GM23338 (cell line): ENCODE measurements around the gene RABL6. TPM values are rescaled to one million over a fixed set of nuclear protein-coding genes. Genes with fewer than 3 reads are reported as not detected.

Experiments used
- ATAC-seq: fragments of 200-7000 bp; cut with Tn5 transposase; 3 replicates; pipeline ENCODE4 v1.9.1; 2020
- DNase-seq: peaks from one replicate; pipeline ENCODE4 v3.0.0-alpha.2; 2015; ENCODE audit warnings: low spot score
- H2AFZ ChIP-seq: fragments of 200-600 bp; sonication (generic); 2 replicates; pipeline ENCODE4 v1.8.0; 2016; ENCODE audit warnings: antibody characterized with exemption, mild to moderate bottlenecking, moderate library complexity
- H3F3A ChIP-seq: fragments of 200-600 bp; sonication (generic); replicated peaks from 2 replicates; pipeline ENCODE4 v1.8.0; 2017; ENCODE audit warnings: antibody characterized with exemption, mixed run types, low read depth
- H3K27ac ChIP-seq: fragments of 200-600 bp; sonication (generic); 2 replicates; pipeline ENCODE4 v1.6.1; 2016; ENCODE audit warnings: low read depth
- H3K27me3 ChIP-seq: fragments of 200-600 bp; sonication (generic); 2 replicates; pipeline ENCODE4 v1.8.0; 2016; ENCODE audit warnings: mild to moderate bottlenecking, mixed run types, moderate library complexity; ENCODE audit not compliant: insufficient read depth
- H3K36me3 ChIP-seq: fragments of 200-600 bp; sonication (generic); 2 replicates; pipeline ENCODE4 v1.8.0; 2016; ENCODE audit warnings: mild to moderate bottlenecking; ENCODE audit not compliant: insufficient read depth
- H3K4me1 ChIP-seq: fragments of 200-600 bp; sonication (generic); 2 replicates; pipeline ENCODE4 v1.8.0; 2016; ENCODE audit warnings: mild to moderate bottlenecking, moderate library complexity; ENCODE audit not compliant: insufficient read depth
- H3K4me2 ChIP-seq: fragments of 200-600 bp; sonication (generic); 2 replicates; pipeline ENCODE4 v1.7.1; 2017; ENCODE audit warnings: mixed run types
- H3K4me3 ChIP-seq: fragments of 200-600 bp; sonication (generic); 2 replicates; pipeline ENCODE4 v1.6.1; 2016; ENCODE audit warnings: mixed run types
- H3K79me2 ChIP-seq: fragments of 200-600 bp; sonication (generic); replicated peaks from 2 replicates; pipeline ENCODE4 v1.8.0; 2017; ENCODE audit warnings: mild to moderate bottlenecking; ENCODE audit not compliant: insufficient read depth
- H3K9me2 ChIP-seq: fragments of 200-600 bp; sonication (generic); 2 replicates; pipeline ENCODE4 v1.8.0; 2017; ENCODE audit not compliant: insufficient read depth
- H4K20me1 ChIP-seq: fragments of 200-600 bp; sonication (generic); replicated peaks from 2 replicates; pipeline ENCODE4 v1.8.0; 2017; ENCODE audit warnings: mild to moderate bottlenecking; ENCODE audit not compliant: insufficient read depth
- H3K27ac Mint-ChIP-seq: 2 replicates; pipeline ENCODE4 v1.8.0; 2020; ENCODE audit warnings: inconsistent platforms, mild to moderate bottlenecking, moderate library complexity, mixed read lengths
- H3K27me3 Mint-ChIP-seq: 3 replicates; pipeline ENCODE4 v1.8.0; 2022; ENCODE audit warnings: low read depth, mild to moderate bottlenecking, moderate library complexity, mixed read lengths, inconsistent platforms; ENCODE audit not compliant: insufficient read depth, poor library complexity
- H3K36me3 Mint-ChIP-seq: 3 replicates; pipeline ENCODE4 v1.8.0; 2021; ENCODE audit warnings: low read depth, mild to moderate bottlenecking, inconsistent platforms, moderate library complexity, mixed read lengths
- H3K4me1 Mint-ChIP-seq: 3 replicates; pipeline ENCODE4 v1.8.0; 2020; ENCODE audit warnings: mild to moderate bottlenecking, inconsistent platforms, mixed read lengths
- H3K4me3 Mint-ChIP-seq: 3 replicates; pipeline ENCODE4 v1.8.0; 2021; ENCODE audit warnings: moderate library complexity, mild to moderate bottlenecking, inconsistent platforms, mixed read lengths
- H3K9me3 Mint-ChIP-seq: 3 replicates; pipeline ENCODE4 v1.8.0; 2020; ENCODE audit warnings: moderate library complexity, mild to moderate bottlenecking, inconsistent platforms, mixed read lengths
- CREB1 ChIP-seq: fragments of 250-450 bp; sonication (Bioruptor Pico); IDR thresholded peaks from 2 replicates; pipeline ENCODE4 v1.5.0; 2020; ENCODE audit warnings: low read depth, mild to moderate bottlenecking, moderate library complexity
- CTCF ChIP-seq, 2 experiments: fragments of 200-600 bp in 1 of 2; sonication (generic) in 1 of 2; conservative IDR thresholded peaks; 2 replicates each; pipeline versions ENCODE4 v1.5.1 to v1.6.1; 2016 to 2017; ENCODE audit warnings: antibody characterized with exemption in 2 of 2, low read depth in 2 of 2, mild to moderate bottlenecking in 2 of 2, moderate library complexity in 1 of 2
- ETS1 ChIP-seq: IDR thresholded peaks from 2 replicates; pipeline ENCODE4 v1.6.1; 2016; ENCODE audit warnings: antibody characterized with exemption
- EZH2 ChIP-seq: fragments of 200-600 bp; sonication (generic); IDR thresholded peaks from one replicate; pipeline ENCODE4 v1.8.0; 2017; ENCODE audit warnings: antibody characterized with exemption, mild to moderate bottlenecking, low read depth; ENCODE audit not compliant: unreplicated experiment
- EZH2phosphoT487 ChIP-seq: fragments of 200-600 bp; sonication (generic); IDR thresholded peaks from one replicate; pipeline ENCODE4 v1.8.1; 2018; ENCODE audit warnings: antibody characterized with exemption; ENCODE audit not compliant: unreplicated experiment
- JUNB ChIP-seq: IDR thresholded peaks from one replicate; pipeline ENCODE4 v1.6.1; 2016; ENCODE audit warnings: antibody characterized with exemption; ENCODE audit not compliant: unreplicated experiment
- NANOG ChIP-seq: IDR thresholded peaks from 2 replicates; pipeline ENCODE4 v1.6.1; 2016; ENCODE audit warnings: antibody characterized with exemption, borderline replicate concordance
- POLR2AphosphoS5 ChIP-seq: IDR thresholded peaks from 2 replicates; pipeline ENCODE4 v1.6.1; 2016; ENCODE audit warnings: antibody characterized with exemption, low read depth
- REST ChIP-seq: IDR thresholded peaks from one replicate; pipeline ENCODE4 v1.6.1; 2018; ENCODE audit warnings: antibody characterized with exemption; ENCODE audit not compliant: unreplicated experiment
- STAT1 ChIP-seq: IDR thresholded peaks from one replicate; pipeline ENCODE4 v1.6.1; 2016; ENCODE audit warnings: antibody characterized with exemption; ENCODE audit not compliant: unreplicated experiment
- ZNF114 ChIP-seq: fragments of 250-450 bp; sonication (Bioruptor Pico); IDR thresholded peaks from 2 replicates; pipeline ENCODE4 v1.5.0; 2020; ENCODE audit warnings: mild to moderate bottlenecking, moderate library complexity
- ZNF331 ChIP-seq: fragments of 250-450 bp; sonication (Bioruptor Pico); IDR thresholded peaks from 2 replicates; pipeline ENCODE4 v1.5.0; 2020; ENCODE audit warnings: low read depth, mild to moderate bottlenecking, moderate library complexity
- ZNF462 ChIP-seq: fragments of 250-450 bp; sonication (Bioruptor Pico); IDR thresholded peaks from 2 replicates; pipeline ENCODE4 v1.5.0; 2020; ENCODE audit warnings: mild to moderate bottlenecking, moderate library complexity
- polyA plus RNA-seq: library from polyadenylated mRNA; unstranded; fragments of >200 nt; fragmentation: Nextera tagmentation; extraction: Ambion mirVana; gene quantifications from 2 replicates; pipeline ENCODE4 v1.2.1, GENCODE V29; 2016
- total RNA-seq: library from RNA; depleted of rRNA; stranded (reverse); fragments of >200 nt; shearing (Covaris generic); gene quantifications from 2 replicates; pipeline ENCODE4 v1.2.3, GENCODE V29; 2014

Gene RABL6
- total and polyA plus RNA-seq, 2 experiments from 2014 or later, result 59.1 to 127 TPM

GRCh38 chr9:136829981-136830885 is 22.5 kb downstream of the RABL6 start:
- H3K9me3 Mint-ChIP-seq, result no peaks in the 10 kb centered on the region; the same call in 2 of the 3 replicates
- peaks cover 5% of the 10 kb centered on the region; the same call in 1 of the 2 replicates for H3F3A ChIP-seq
- no peak overlapping the region for H3K4me2 ChIP-seq
- H2AFZ ChIP-seq, result no peak overlapping the region
- H3K9me2 ChIP-seq, result no peaks in the 10 kb centered on the region
- no peaks in the 10 kb centered on the region for H3K79me2 ChIP-seq
- no peak overlapping the region for H3K27ac Mint-ChIP-seq
- H3K27ac ChIP-seq, result no peak overlapping the region
- no peak overlapping the region for H3K4me3 ChIP-seq
- no peaks in the 10 kb centered on the region for H3K36me3 ChIP-seq
- peaks cover 38% of the 10 kb centered on the region for H3K36me3 Mint-ChIP-seq
- DNase-seq, result no peak
- H4K20me1 ChIP-seq, result peaks cover 6% of the 10 kb centered on the region; the same call in 1 of the 2 replicates
- no peak overlapping the region for H3K4me3 Mint-ChIP-seq
- H3K4me1 Mint-ChIP-seq, result no peaks in the 10 kb centered on the region
- H3K4me1 ChIP-seq, result no peaks in the 10 kb centered on the region
- ATAC-seq, result no peak
- H3K27me3 ChIP-seq, result no peaks in the 10 kb centered on the region
- peaks cover 9% of the 10 kb centered on the region for H3K27me3 Mint-ChIP-seq
- TF ChIP-seq EZH2 (no peak), CREB1 (CRISPR knock-in tag) (no peak), REST (no peak), CTCF (conservative IDR thresholded peaks at IDR 0.05; ENCODE audit: low read depth in 2 of 2) (no peak), NANOG (no peak), ZNF331 (CRISPR knock-in tag) (no peak), ZNF462 (no peak), ZNF114 (CRISPR knock-in tag) (no peak), STAT1 (no peak), EZH2phosphoT487 (no peak), ETS1 (no peak), JUNB (no peak), POLR2AphosphoS5 (no peak)
